HG02884 (cell line): ENCODE data around the gene AP3S2.
"Not testable (repeated sequence)": the region's sequence is repeated elsewhere in the genome, so short reads cannot be mapped to it uniquely, and the experiment has no call there.

ENCODE experiments used
- ATAC-seq: cut with Tn5 transposase; IDR thresholded peaks from one replicate; pipeline ENCODE4 v1.9.1; 2021; ENCODE audit warnings: mild to moderate bottlenecking, moderate library complexity; ENCODE audit not compliant: unreplicated experiment

The AP3S2 gene

DNA sequence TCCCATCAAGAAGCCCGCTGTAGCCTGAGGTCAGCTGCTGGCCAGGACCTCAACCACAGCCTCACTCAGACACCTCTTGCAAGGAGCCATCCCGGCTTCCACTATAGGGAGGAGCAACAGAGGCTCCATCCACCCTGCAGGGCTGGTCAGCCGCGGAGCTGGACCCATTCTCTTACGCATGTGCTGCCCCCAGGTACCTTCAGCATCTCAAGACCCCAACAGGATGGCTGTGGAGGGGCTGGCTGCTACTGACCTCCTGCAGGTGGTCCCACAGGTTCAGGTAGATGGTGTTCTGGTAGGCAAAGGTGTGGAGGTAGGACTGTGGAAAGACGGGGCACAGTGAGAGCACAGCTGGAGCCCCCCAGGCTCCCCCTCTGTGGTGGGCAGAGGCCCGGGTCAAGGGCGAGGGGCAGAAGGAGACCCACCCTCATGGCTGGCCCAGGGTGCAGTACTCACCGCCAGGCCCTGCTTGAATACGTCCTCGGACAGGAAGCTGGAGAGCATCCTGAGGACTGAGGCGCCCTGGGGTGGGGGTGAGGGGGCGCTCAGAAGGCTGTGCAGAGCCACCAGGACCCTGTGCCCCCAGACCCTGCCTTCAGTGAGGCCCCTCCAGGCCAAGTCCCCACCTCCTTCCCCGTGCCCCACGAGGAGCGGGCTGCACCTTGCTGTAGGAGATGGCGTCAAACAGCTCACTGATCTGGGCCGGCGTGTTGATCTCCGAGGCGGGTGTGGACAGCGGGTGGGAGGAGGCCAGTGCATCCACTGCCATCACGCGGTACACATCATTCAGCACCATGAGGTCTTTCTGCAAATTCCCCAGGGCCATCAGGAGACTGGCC lies 90.6 kb downstream of the AP3S2 start:
- no peak for ATAC-seq

DNA sequence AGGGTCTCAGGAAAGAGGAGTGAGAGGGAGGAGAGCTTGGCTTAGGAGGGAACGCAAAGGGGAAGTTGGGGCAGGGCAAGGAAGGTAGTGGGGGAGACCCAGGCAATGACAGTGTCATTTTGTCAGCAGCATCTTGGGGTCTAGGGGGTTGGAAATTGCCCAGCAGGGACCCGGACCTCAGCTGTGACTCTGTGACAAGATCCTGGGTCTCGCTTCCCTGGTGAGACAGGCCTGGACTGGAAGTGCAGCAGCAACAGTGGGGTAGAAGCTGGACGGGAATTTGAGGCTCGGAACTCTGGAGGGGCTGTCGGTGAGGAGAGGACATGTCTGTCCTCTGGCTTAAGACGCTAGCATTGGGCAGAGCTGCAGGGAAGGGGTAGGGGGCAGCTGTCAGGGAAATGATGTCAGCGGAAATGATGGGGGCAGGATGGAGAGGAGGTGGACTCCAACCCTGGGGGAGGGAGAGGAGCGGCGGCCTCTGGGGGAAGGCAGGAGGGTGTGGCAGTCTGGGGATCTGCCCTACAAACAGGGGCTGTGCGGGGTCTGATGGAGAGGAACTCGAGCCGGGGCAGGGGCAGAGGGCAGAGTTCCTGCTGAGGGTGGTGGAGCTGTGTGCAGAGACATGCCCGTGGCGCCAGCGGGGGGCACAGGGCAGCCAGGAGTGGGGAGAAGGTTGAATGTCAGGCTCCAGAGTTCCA lies 91.4 kb downstream of the AP3S2 start:
- ATAC-seq: no peak

DNA sequence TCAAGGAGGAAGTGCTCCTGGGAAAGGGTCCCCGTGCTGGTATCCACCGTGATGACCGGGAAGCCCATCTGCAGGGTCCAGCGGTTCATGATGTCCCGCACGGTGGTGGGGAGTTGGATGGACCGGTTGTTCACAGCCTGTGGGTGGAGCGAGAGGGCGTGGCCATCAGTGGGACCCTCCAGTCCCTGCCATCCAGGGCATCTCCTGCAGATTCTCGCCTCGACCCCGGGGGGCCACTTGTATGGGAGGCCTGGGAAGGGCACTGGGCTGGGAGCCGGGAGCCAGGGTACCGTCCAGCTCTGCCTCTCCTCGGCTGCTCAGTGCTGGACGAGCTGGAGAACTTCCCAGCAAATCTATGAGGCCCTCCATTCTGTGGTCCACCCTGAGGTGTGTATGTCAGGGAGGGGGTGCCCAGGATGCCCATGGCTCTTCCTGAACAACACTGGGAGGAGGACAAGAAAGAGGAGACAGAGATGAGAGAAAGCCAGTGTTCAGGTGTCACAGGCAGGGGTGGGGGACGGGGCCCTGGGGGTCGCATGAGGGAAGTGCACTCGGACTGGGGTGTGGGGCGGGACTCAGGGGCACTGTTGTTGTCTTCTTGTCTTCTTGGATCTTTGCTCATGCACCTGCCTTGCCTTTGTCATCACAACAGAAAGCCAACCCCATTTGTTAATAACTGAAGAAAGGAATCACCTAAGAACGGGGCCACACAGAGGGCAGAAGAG lies 92.2 kb downstream of the AP3S2 start:
- ATAC-seq: no peak

DNA sequence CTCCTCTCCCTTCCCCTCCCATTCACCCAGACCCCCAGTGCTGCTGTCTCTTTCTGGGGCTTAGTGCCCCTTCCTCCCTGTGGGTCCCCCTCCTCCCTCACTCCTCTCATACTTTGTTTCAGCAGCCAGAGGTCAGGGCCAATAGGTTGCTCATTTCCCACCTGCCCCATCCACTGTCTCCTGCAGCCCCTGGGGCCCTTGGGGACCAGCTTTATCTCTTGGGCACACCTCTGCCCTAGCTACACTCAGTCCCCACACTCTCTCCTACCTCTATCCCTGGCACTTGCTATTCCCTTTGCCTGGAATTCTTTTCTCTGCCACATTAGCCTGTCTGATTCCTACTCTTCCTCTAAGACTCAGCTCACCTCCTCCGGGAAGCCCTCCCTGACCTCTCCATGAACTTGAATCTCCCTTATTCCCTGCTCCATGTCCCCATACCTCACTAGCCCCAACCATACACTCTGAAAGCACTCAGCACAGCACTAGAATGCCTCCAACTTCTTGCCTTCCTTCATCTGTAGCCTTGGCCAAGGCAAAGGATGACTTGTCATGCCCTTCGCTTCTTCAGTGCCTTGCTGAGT lies 93.8 kb downstream of the AP3S2 start:
- ATAC-seq: no peak

DNA sequence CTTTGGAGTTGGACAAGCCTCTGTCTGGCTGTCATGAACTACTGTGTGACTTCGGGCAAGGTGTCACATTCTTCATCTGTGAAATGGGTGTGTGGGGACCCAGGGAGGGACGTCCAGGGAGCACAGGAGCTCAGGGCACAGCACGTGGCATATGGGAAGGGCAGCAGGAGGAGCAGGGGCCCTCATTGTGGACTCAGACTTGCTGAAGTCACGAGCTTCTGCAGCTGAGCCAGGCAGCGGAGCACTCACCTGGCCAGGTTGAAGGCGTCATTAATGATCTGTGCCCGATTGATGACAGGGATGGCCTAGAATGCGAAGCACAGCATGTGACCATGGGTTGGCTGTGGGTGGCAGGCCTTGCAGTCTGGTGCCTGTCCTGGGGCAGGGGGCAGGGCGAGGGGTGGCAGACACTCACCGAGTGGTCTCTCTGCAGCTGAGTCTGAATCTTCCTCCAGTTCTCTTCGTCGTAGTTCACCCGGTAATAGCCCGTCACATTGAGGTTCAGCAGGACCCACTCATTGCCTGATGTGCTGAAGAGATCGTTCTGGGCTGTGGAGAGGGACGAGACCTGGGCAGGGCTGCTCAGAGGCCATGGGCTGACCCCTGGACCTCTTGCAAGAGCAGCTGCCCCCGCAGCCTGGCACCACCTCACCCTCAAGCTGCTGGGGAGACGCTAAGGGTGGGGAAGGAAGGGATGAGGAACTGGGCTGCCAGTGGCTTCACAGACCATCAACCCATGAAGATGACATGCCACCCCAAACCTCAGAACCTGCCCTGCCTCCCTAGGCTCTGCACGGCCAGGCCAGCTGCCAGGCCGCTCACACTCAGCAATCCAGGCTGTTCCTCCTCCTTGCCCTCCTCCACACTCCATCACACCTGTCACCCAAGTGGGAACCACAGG lies 94.5 kb downstream of the AP3S2 start:
- no peak for ATAC-seq

DNA sequence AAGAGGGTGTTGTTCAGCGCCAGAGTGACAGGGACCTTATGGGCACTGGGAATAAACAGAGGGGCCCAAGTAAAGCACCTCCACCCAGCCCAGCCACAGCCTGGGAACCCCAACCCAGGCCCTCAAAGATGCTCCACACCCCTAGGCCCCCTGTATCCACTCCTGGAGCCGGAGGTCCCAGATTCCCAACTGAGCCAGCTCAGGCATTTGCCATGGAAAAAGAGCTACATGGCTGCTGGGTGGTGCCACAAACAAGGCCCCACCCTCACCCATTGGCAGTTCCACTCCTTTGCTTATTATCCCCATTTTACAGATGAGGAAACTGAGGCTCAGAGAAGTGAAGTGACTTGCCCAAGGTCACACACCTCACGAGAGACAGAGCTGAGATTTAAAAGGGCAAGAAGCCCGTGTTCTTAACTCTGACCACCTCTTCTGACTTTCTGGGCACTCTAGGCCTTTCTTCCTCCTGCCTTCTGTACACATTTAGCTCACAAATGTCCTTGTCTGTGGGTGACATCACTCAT lies 96.1 kb downstream of the AP3S2 start:
- no peak for ATAC-seq

DNA sequence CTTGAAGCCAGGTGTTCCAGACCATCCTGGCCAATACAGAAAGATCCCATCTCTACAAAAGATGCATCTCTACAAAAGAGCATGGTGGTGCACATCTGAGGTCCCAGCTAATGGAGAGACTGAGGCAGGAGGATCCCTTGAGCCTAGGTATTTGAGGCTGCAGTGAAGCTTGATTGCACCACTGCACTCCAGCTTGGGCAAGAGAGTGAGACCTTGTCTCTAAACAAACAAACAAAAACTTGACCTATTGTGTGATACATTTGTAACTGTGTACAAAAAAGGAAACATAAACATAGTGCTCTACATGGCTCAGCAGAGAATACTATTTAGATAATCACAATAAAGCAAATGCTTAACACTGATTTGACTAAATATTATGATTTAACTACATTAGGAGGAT lies 97.8 kb downstream of the AP3S2 start:
- ATAC-seq: no peak

DNA sequence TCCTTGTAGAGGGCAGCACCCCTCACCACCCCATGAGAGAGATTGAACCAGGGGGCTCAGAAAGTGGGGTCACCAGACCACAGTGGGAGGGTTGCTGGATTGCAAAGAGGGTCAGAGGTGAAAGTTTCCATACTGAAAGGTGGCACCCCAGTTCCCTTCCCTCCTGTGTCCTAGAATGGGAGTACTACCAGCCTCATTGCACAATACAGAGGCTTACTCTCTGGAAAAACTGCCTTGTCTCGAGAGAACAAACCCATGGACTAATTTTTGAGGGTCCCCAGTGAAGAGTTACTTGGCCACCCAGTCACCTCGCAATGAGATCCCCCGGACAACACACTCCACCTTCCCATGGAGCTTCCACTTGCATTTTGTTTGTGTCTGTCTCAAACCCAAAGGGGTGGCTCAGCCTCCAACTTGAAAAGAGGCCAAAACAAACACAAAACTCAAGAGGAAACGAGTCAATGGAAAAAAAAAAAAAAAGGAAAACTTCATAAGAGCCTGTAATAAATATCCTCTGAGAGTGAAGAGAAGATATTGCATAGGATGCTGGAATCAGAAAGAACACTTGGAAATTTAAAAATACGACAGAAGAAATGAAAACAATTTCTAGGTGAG lies 99.1 kb downstream of the AP3S2 start:
- no peak for ATAC-seq

DNA sequence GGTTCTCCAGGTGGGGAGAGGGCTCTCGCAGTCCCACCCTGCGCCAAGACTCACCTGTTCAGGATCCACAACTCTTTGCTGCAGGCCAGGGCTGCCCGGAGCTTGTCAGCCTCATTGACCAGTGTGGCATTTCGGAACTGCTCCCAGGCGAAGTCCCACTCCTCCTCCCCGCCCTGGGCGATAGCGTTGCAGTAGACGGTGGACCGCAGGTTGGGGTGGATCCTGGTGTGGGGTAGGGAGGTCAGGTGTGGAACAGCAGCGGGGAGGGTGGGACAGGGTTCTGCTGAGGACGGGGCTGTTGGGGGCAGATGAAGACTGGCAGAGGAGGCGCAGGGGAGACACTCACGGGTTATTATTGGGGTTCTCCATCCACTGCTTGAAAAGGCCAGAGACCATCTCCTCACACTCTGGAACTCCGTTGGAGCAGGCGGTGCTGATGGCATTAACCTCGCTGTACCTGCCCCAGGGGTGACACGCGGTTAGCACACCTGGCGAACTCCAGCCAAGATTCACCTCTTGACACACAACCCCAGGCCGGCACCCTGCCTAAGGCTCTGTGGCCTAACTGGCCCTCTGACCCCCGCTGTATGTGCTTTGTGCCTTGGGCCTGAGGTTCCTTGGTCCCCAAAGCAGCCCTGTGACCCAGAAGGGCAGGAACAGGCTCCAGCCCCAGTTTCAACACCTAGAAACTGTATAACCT lies 101.5 kb downstream of the AP3S2 start:
- no peak for ATAC-seq

DNA sequence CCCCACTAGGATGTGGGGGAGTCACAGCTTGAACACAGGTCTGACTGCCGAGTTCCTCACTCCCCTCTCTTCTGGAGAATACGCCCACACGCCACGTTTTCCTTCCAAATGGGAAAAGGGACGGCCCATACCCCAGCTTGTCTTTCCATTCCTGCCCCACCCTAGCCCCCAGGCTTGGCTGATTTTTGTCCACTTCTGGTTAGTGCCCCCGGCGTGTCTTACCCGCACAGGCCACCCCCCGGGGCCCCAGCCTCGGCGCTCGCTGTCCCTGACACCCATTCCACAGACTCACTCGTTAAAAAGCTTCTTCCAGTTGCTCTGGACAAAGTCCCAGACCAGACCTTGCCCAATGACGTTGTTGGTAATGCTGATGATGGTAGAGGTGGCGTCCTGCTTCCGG lies 103.1 kb downstream of the AP3S2 start:
- ATAC-seq: no peak

DNA sequence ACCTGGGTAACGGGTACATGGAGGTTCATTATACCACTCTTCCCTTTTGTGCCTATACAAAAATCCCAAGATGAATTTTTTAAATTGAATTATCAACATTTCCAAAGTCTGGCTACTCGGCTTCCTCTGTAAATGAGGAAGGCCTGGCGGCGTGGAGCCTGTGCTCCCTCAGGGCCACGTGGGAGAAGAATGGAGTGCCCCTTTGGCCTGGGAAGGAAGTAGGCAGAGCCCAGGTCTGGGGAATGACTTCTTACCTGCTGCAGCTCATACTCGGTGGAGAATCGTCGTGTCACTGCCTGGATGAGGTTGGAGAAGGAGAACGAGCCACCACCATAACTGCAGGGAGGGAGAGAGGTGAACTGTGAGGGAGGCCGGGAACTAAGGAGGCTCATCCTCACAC lies 103.6 kb downstream of the AP3S2 start:
- ATAC-seq: no peak

DNA sequence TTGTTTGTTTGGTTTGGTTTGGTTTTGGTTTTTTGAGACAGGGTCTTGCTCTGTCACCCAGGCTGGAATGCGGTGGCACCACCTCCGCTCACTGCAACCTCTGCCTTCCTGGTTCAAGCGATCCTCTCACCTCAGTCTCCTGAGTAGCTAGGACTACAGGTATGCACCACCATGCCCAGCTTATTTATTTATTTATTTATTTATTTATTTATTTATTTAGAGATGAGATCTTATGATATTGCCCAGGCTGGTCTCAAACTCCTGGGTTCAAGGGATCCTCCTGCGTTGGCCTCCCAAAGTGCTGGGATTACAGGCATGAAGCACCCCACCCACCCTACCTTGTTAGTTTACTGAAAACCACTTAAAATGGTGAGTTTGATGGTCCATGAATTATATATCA lies 105.2 kb downstream of the AP3S2 start:
- not testable (repeated sequence) for ATAC-seq

DNA sequence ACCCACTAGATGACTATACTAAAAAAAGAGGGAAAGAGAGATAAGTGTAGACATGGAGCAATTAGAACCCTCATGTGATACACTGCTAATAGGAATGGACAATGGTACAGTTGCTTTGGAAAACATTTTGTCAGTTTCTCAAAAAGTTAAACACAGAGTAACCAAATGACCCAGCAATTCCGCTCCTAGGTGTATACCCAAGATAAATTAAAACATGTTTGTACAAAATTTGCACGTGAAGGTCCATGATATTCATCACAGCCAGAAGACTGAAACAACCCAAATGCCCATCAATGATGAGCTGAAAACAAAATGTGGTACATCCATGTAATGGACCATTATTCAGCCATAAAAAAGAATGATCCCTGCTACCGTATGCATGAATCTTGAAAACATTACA lies 105.8 kb downstream of the AP3S2 start:
- ATAC-seq: no peak

DNA sequence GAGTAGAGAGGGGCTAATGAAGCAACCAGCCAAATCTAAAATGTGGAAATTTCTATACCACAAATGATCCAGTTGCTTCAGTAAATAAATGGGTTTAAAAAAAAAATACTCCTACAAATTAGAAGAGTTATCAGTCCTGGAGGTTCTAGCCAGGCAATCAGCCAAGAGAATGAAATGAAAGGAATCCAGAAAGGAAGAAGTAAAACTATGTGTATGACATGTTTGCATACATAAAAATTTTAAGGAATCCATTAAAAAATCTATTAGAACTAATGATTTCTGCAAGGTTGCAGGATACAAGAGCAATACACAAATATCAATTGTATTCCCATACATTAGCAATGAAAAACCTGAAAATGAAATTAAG lies 108.0 kb downstream of the AP3S2 start:
- no peak for ATAC-seq

DNA sequence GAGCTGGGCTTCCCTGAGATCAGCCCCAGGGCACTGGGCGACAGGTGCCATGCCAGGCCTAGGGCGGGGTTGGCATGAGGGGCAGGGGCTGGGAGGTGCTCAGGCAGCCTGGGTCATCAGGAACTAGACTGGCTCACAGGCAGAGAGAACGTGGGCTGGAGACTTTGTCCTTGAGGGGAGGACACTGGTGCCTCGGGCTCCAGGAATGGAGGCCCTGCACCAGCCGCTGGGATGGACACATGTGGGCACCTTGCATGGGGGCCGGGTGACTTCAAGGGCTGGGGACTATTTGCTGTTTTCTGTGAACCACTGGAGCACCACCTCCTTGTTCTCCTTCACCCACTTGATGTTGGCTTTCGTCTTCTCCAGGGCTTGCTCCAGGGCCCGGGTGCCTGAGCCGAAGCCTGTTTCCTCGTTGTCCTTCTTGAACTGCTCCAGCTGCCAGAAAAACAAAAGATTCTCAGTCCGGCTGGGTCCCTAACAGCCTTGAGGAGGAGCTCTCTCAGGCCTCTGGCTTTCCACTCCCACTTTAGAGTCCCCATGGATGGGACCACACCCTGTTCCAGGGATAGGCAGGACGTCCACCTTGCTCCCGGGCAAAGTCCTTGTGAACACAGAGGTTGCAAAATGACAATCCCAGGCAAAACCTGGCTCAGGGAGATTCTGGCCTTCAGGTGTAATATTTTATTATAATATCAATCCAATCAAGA lies 108.6 kb downstream of the AP3S2 start:
- no peak for ATAC-seq

DNA sequence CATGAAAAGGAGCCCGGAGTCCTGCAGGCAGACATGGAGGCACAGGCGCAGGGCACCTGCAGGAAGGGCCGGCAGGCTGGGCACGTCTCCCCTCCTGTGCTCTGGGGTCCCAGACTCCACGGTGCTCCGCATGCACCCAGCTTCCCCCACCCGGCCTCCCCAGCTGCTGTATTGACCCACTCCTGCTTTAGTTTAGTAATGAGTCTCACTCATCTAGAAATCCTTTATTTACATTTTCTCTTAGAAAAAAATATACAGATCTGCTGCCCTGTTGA lies 109.2 kb downstream of the AP3S2 start:
- no peak for ATAC-seq

DNA sequence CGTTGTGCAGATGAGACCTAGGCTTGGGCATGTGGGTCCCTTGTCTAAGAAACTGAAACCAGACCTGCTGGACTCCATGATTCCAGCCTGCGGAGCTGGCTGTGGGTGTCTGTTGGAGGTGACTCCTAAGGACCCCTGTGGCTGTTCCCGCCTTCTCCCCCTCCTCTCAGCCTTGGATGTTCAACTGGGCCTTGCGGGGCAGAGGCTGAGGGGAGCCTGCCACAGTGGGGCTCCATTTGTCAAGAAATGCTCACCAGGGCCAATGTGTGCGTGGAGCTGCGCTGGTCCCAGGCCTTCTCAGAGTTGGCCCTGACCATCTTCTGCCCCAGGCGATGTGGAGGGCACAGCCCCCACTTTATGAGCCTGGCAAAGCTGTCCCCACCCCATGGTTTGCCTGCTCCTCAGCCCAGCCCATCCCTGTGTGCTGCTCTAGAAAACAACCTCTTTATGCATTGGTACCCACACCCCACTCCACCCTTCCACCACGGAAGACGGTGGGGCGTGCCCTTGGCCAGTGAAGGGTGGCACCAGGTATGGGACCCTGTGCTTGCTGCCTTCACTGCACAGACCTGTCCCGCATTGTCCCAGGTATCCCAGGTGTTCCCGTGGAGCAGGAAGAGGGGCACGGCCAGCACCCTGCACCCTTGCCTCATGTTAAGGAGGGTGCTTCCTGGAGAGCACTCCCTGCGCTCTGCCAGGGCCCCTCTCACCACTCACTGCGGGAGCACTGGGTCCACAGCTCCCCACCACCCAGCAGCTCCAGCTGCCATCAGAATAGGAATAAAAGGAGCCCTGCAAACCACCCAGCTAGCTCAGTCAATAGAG lies 109.7 kb downstream of the AP3S2 start:
- no peak for ATAC-seq
